TTC549 (cell line): ENCODE measurements around the gene ALDH9A1.

Experiments used
- FAIRE-seq: peaks from 2 replicates; lab custom pipeline; 2012; peaks lifted over from hg19 to GRCh38; lab: Jason Lieb, UNC

Gene ALDH9A1

GRCh38 chr1:165616987-165617546 is 81.3 kb downstream of the ALDH9A1 start:
- no peak for FAIRE-seq

- no peak for FAIRE-seq
Measured at GRCh38 chr1:165616054-165616612, 82.2 kb downstream of the ALDH9A1 start.
